ENCODE data around the gene FBXL19.

The FBXL19 gene

GRCh38 chr16:30895627-30896260 lies 27.6 kb upstream of the FBXL19 start:
- DNase-seq, result no peak

DNA sequence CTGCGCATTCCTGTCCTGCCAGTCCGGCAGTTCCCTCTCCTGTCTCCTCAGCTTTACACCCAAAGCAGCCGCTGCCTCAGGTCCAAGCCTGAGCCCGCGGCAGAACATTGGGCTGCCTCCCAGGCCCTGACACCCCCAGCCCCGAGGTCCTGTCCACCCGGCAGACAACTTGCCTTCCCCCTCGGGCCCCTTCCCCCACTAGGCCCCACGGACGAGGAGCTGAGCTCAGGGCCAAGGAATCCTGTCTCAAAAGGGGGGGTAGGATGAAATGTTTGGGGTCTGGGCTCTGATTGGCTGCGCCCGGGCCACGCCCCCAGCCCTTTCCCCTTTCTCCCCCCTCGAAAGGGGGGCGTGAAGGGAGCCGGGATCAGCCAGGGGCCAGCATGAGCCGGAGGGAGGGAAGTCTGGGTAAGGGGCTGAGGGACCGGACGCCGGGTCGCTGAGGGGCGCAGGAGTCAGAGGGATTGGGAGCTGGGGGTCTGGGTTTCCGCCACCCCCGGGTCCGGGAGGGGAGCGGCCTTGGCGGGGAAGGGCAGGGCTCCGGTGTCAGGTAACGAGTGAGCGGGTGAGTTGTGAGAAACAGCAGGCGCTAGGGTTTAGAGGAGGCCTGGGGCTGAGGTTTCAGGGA lies 27.0 kb upstream of the FBXL19 start, which contains the start of gene CTF1:
Gene CTF1, plus strand, starts transcription at position 354 of the 628 bp plus-strand sequence. Its CDS starts 30 bp downstream, at position 384.
- no peak for DNase-seq

- peak; percentile 11 for DNase-seq
Measured at GRCh38 chr16:30896889-30897733, 26.3 kb upstream of the FBXL19 start.

DNA sequence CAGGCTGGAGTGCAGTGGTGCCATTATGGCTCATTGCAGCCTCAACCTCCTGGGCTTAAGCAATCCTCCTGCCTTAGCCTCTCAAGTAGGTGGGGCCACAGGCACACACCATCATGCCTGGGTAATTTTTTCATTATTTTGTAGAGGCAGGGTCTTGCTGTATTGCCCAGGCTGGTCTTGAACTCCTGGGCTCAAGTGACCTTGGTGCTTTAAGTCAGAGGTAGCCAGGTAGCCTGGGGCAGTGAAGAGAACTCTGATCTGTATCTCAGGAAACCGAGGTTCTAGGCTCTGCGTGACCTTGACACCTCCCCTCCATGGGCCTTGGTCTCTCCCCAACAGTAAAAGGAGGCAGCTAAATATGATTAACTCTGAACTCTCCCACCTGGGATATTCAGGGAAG lies 23.6 kb upstream of the FBXL19 start:
- DNase-seq, result no peak

GRCh38 chr16:30900588-30900987 lies 22.8 kb upstream of the FBXL19 start:
- DNase-seq, result no peak

DNA sequence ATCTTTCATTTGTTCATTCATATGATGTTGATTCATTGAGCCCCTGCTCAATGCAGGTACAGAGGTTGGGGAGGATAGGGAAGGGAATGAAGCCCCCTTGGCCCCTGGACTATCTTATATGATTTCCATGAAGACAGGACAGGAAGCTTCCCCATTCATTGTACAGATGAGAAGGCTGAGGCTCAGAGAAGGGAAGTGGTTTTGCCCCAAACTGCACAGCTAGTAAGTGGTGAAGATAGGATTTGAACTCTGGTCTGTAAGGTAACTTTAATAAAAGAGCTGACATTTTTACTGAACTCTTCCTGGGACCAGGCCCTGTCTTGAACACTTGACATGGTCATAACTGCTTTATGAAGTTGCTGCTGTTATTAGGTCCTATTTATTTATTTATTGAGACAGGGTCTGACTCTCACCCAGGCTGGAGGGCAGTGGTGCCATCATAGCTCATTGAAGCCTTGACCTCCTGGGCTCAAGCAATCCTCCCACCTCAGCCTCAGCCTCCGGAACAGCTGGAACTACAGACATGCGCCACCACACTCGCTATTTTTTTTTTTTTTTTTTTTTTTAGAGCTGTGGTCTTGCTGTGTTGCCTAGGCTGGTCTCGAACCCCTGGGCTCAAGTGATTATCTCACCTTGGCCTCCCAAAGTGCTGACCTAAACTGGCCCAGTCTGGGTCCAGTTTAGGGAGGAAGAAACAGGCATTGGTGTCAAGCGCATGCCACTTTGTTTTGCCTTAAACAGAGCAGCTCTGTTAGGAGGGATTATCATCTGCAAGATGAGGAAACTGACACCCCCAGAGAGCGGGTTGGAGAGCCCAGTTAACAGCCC lies 22.0 kb upstream of the FBXL19 start:
- no peak for DNase-seq

DNA sequence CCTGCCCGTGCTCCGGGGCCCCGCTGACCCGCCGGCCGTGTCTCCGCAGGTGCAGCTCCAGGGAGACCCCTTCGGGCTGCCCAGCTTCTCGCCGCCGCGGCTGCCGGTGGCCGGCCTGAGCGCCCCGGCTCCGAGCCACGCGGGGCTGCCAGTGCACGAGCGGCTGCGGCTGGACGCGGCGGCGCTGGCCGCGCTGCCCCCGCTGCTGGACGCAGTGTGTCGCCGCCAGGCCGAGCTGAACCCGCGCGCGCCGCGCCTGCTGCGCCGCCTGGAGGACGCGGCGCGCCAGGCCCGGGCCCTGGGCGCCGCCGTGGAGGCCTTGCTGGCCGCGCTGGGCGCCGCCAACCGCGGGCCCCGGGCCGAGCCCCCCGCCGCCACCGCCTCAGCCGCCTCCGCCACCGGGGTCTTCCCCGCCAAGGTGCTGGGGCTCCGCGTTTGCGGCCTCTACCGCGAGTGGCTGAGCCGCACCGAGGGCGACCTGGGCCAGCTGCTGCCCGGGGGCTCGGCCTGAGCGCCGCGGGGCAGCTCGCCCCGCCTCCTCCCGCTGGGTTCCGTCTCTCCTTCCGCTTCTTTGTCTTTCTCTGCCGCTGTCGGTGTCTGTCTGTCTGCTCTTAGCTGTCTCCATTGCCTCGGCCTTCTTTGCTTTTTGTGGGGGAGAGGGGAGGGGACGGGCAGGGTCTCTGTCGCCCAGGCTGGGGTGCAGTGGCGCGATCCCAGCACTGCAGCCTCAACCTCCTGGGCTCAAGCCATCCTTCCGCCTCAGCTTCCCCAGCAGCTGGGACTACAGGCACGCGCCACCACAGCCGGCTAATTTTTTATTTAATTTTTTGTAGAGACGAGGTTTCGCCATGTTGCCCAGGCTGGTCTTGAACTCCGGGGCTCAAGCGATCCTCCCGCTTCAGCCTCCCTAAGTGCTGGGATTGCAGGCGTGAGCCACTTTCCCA lies 21.1 kb upstream of the FBXL19 start:
- no peak for DNase-seq

- no peak for DNase-seq
Measured at GRCh38 chr16:30903002-30903401, 20.4 kb upstream of the FBXL19 start.

DNA sequence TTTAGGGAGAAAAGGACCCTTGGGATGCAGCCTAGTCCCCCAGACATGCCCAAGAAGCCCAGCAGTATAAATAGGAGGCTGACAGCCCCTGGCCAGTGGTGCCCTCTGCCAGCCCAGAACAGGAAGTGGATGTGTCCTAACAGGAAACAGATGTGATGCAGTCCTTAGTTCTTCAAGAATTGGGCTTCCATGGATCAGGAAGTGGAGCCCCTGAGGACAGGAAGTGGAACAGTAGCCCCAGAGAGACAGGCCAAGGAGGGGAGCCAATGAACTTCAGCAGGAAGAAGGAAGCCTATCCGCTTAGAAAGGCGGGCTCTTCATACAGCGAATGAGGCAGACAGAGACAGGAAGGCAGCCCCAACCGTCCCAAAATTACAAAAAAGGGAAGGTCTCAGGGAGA lies 19.8 kb upstream of the FBXL19 start:
- DNase-seq, result no peak

DNA sequence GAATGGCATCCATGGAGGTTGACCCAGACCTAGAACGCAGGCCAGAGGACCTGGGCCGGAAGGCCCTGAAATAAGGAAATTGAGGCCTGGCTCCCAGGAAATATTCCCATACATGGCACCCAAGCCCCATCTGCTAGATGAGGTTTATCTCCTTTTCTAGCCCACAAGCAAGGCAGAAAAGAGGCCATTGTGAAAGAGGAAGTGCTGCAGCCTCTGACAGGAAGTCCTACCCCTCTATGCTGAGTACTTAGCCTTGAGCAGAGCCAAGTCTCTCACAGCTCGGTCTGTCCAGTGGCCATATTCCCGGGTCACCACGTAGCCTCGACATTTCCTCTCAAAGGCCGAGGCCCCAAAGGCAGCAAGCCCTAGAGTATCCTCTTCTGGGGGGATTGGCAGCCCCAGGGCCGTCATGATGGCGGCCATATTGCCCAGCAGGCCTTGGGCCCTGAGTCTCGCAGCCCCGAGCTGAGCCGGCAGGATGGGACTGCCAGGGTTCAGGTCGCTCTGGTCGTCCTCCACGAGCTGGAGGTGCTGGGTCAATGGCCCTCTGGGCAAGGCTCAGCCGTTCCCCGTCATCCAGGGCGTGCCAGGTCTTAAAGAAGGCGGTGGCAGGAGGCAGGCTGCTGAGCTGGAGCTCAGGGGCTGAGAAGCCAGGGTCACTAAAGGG lies 19.1 kb upstream of the FBXL19 start:
- no peak for DNase-seq

GRCh38 chr16:30907064-30907463 lies 16.3 kb upstream of the FBXL19 start:
- DNase-seq, result no peak

GRCh38 chr16:30910427-30911029 lies 12.8 kb upstream of the FBXL19 start:
- no peak for DNase-seq

DNA sequence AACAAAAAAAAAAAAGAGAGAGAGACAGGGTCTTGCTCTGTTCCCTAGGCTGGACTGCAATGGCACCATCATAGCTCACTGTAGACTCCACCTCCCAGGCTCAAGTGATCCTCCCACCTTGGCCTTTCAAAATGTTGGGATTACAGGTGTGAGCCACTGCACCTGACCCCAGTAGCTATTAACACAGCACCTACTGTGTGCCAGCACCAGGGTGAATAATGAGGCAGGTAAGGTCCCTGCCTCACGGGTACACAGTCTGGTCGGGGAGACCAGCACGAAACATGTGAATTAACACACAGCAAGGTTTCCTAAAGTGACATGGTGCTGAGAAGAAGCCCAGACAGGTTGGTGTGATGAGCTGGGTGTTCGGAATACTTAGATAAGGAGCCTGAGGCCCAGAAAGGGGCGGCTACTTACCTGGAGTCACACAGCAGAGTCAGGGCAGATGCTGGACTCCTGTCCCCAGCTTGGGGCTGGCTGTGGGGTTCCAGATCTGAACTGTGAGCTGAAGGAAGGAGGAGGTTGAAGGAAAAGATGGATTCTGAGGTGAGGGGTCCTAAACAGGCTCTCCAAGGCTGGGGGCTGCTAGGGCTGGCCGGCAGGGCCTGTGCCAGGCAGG lies 10.5 kb upstream of the FBXL19 start:
- DNase-seq, result no peak

DNA sequence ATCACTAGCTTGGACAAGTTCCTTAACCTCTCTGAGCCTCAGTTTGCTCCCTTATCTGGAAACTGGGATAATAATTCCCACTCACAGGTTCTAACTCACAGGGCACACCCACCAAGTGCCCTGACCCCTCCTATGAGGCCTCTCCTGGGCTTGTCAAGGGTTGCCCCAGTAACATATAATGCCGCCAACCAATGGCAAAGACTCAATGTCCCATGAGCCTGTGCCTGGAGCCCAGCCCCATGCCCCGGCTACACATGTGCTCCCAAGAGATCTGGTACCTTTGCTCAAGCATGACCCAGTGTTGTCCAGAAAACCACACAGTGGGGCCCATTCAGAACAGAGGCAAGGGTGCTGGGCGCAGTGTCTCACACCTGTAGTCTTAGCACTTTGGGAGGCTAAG lies 8.5 kb upstream of the FBXL19 start:
- DNase-seq, result no peak

GRCh38 chr16:30918614-30919013 lies 4.8 kb upstream of the FBXL19 start:
- DNase-seq, result no peak

- no peak for DNase-seq
Measured at GRCh38 chr16:30920891-30921290, 2.5 kb upstream of the FBXL19 start.

GRCh38 chr16:30921459-30921747 lies 2.0 kb upstream of the FBXL19 start:
- no peak for DNase-seq

GRCh38 chr16:30921748-30922419 lies 1.5 kb upstream of the FBXL19 start:
- DNase-seq, result peak; percentile 79

- peak; percentile 99 for DNase-seq
Measured at GRCh38 chr16:30922420-30922959, 882 bp upstream of the FBXL19 start.

All from NCI-H1694 treated with DMSO at 0.1 percent for 48 hours (cell line).